B cell (primary cell): ENCODE measurements around the gene CRMP1.

Experiments
- EZH2 ChIP-seq: IDR thresholded peaks from 2 replicates; pipeline ENCODE4 v1.6.1; 2012; ENCODE audit warnings: borderline replicate concordance, low read depth, mild to moderate bottlenecking, moderate library complexity, low read length; ENCODE audit not compliant: insufficient read depth, poor library complexity, severe bottlenecking
- TF ChIP-seq, protein P1 (sequence below): fragments of 200-600 bp; IDR thresholded peaks from one replicate; pipeline ENCODE4 v1.8.0; 2022; ENCODE audit warnings: antibody characterized with exemption, mild to moderate bottlenecking

DNA sequence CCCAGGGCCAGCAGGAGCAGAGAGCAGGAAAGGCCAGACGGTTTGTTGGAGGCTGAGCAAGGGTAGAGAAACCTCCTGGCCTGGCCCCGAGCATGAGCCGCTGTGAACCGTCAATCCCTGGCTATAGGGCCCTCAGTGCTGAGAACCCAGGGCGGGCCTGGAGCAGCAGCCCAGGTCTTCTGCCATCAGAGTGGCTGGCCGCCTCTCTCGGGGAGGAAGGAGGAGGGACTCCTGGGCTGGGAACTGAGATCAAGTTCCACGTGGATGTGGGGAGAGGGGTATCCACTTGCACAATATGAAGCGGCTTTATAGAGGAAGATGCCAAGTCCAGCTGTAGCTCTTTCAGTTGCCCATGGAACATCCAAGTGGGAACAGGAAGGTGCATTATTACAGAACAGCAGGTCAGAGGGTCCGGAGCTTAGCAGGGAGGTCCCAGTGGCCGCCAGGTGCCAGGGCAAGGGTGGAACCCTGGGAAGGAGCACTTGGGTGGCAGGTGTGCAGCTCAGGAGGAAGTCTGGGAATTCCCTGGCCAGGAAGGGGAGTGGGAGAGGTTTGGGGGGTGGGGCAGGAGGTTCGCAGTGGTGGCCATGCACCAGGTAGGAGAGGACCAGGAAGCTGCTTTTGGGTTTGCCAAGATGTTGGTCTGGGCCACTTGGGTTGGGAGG is 31.7 kb upstream of the CRMP1 start:
- TF ChIP-seq, protein P1, sequence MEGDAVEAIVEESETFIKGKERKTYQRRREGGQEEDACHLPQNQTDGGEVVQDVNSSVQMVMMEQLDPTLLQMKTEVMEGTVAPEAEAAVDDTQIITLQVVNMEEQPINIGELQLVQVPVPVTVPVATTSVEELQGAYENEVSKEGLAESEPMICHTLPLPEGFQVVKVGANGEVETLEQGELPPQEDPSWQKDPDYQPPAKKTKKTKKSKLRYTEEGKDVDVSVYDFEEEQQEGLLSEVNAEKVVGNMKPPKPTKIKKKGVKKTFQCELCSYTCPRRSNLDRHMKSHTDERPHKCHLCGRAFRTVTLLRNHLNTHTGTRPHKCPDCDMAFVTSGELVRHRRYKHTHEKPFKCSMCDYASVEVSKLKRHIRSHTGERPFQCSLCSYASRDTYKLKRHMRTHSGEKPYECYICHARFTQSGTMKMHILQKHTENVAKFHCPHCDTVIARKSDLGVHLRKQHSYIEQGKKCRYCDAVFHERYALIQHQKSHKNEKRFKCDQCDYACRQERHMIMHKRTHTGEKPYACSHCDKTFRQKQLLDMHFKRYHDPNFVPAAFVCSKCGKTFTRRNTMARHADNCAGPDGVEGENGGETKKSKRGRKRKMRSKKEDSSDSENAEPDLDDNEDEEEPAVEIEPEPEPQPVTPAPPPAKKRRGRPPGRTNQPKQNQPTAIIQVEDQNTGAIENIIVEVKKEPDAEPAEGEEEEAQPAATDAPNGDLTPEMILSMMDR: no peak
- no peak for TF ChIP-seq EZH2
